GM18519 (cell line): ENCODE measurements around the gene C16orf95.

Source experiments
- ATAC-seq: cut with Tn5 transposase; IDR thresholded peaks from one replicate; pipeline ENCODE4 v1.9.1; 2021; ENCODE audit warnings: mild to moderate bottlenecking, moderate library complexity; ENCODE audit not compliant: unreplicated experiment, low FRiP score

The C16orf95 gene

DNA sequence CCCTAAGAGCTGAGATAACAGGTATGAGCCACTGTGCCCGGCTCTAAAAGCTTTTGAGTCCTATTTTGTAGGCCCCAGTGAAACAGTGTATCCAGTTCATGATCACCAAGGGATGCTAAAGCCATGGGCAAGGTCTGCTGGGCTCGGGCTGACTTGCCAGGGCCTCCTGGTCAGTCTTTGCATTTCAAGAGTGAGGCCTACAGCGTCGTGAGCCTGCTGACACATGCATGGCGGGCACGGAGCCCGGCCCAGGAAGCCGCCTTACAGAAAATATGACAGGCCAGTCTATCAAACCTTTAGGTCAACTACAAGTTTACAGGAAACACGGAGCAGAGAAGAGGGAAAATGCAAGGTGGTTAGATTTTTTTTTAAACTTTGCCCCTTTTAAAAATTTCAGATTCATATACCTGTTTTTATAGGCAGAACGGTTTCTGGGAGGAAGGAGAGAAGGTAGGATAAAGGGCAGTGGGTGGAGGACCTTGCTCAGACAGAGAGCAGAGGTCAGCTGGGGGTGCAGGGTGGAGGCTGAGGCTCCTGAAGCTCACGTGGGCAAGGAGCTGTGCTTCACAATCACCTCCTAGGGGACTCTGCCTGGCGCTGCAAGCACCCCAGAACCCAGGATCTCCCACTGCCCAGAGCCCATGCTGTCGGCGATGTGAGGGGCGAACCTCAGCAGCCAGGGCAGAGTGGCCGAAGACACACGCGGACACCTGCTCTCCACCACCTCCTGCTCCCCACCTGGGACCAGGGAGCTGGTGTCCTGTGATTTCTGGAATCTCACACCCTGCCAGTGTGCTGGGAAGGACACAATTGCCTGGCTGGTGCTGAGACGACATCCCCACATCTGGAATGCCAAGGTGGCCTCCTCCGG lies 21.3 kb downstream of the C16orf95 start:
- no peak for ATAC-seq

DNA sequence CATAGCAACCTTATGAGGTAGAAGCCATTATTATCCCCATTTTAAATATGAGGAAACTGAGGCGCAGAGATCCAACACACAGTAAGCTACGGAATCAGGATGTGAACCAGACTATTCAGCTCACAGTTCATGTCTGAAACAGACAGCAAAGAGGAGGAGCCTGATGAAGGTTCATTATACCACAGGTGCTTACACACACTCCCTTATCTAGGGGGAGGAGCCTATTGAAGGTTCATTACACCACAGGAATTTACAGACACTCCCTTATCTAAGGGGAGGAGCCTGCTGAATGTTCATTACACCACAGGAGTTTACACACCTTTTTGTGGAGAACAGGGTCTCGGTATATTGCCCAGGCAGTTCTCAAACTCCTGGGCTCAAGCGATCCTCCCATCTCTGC lies 21.9 kb downstream of the C16orf95 start:
- ATAC-seq: no peak

DNA sequence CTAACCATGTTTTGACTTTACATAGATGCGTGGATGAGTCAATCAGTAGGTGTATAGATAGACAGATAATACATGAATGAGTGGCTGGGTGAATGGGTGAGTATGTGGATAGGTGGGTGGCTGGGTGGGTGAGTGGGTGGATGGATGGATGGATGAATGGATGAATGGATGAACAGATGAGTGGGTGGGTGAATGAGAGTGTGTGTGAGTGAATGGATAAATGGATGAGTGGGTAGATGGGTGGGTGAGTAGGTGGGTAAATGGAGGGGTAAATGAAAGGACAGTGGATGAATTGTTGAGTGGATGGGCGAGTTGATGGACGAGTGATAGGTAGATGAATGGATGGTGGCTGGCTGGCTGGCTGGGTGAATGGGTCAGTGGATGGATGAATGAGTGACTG lies 23.2 kb downstream of the C16orf95 start:
- no peak for ATAC-seq

DNA sequence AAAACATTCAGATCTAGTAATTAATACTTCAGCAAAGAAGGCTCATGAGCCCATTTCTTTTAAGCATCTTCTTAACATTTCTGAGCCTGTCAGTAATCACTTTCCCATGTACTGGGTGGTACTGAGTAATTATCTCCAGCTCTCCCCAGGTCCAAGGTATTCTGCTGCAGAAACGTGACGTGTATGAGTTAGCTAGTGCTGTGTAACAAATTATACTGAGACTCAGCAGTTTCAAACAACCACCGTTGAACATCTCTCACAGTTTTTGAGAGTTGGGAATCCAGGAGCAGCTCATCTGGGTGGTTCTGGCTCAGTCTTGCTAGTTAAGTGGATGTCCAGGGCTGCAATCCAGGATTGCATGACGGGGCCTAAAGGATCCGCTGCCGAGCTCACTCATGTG lies 25.2 kb downstream of the C16orf95 start:
- no peak for ATAC-seq

DNA sequence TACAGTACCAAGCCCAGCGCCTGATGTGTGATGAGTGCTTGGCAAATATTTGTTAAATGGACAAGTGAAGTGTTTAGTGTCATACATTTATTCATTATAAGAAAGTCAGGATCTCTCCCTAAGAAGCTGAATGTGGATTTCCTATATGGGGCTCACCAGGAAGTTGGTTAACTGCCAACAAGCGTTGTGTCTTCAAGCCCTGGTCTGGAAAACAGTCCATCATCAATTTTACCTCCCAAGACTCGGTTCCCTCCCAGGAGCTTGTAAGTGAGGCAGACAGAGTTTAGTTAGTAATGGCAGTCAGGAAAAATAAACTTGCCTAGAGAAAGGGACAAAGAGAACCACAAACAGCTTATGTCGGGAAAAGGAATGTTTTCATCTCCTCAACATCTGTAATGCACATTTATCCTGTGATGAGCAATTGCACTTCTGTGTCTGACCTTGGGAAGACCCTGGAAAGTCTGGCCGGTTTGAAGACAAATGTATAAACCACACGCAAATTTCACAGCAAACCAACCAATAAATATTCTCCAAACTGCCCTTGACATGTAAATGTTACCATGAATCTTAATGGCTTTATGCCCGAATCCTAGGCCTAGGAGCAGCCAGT lies 28.3 kb downstream of the C16orf95 start:
- ATAC-seq: no peak

DNA sequence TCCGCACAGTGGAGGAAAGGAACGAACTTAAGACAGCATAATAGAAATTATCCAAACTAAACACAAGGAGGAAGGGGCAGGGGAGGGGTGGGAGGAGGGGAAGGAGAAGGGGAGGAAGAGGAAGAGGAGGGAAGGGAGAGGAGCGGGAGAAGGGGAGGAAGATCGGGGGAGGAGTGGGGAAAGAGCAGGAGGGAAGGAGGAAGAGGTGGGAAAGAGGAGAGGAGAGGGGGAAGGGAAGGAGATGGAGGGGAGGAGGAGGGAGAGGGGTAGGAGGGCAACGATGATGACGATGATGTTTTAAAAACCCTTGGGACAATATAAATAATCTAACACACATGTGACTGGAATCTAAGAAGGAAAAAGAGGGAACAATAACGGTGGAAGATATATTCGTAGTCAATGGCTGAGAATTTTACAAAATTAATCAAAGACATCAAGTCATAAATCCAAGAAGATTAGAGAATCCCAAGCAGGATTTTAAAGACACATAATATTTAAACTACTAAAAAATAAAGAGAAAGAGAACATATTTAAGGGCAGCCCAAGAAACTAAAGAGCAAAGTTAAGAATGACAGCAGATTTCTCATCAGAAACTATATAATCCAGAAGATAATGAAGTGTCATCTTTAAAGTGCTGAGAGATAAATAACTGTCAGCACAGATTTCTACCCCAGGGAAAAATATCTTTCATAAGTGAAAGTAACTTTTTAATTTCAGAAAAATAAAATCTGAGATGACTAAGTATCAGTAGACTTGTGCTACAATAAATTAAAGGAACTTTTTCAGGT lies 30.2 kb downstream of the C16orf95 start:
- ATAC-seq: no peak

DNA sequence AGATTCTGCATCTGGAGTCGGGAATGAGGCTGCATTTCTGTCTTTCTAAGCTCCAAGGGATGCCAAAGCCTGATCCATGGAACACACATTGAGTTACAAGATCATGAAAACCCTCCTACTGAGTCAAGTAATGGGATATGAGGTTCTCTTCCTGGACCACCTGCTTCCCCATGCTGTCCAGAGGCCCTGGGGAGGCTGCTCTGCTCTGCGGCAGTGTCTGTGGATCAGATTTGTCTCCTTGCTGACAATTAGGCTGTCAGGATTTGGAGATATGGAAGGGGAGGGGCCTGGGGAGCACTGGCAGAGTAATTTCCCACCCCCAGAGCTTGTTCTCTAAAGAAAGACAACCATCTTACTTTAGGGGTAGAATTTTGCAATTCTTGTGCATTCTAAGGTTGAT lies 33.0 kb downstream of the C16orf95 start:
- ATAC-seq: no peak

DNA sequence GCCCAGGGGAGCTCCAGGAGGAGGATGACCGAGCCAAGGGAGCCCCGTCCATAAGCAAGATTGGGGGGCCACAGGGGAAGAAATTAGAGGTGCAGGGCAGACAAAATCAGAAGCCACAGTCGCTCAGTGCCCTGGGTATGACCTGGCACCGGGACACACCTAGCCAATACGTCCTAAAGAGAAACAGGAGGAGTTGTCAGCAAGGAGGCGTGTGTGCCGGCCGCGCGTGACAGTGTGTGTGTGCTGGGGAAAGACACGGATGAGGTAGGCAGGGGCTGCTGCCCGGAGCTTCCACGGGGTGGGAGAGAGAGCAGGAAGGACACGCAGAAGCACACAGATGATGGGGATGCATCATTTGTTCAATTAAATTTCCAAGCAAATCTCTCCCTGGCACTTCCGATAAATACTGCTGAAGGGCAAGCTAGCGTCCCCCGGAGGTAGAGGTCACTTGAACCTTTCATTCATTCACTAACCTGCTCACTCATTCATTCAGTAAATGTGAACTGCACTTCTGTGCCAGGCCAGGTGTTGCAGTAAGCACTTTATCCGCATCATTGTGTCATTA lies 38.0 kb downstream of the C16orf95 start:
- ATAC-seq: no peak

DNA sequence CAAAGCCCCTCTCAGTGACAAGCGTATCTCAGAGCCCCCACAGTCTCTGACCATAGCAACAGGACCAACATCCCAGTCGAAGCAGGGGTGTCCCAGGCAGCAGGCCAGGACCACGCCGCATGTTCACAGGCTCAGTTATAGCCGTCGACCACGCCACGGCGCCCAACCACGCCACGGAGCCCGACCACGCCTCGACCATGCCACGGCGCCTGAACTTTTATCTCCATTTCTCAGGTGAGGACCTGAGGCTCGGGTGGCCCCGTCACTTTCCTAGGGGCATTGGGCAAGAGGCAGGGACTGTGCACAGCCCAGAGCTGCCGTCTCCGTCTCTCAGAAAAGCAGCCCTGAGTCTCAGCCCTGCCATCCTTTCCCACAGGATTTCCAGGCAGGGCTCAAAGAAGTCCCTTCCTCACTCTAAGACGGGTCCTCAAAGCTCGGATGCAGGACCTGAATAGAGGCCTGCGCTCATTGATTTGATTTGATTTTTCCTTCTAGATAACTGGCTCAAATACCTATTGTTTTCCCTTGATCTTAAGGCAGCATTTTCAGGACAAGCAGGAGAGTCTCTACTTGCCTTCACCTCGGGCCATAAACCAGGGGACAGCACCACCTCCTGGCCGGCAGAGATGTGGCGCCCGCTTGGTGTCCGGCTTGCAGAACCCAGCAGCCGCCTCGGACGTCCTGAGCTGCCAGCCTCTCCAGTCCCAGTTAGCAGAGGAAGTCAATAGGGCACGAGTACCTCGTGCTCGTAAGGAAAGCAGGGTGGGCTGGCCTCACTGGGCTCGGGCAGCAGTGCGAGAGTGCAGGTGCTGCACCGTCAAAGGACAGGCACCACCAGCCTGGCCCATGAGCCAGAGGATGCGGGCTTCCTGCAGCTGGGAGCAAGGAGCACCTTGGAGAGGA lies 38.8 kb downstream of the C16orf95 start:
- no peak for ATAC-seq

DNA sequence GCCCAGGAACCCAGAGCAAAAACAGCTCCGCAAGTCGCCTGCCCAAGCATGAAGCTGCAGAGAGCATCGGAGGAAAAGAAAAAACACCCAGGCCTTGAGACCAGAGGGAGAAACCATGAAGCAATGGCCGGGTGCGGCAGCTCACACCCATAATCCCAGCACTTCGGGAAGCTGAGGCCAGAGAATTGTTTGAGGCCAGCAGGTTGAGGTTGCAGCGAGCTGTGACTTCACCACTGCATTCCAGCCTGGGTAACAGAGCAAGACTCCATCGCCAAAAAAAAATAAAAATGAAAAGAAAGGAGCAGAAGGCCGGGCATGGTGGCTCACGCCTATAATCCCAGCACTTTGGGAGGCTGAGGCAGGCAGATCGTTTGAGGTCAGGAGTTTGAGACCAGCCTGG lies 40.3 kb downstream of the C16orf95 start:
- ATAC-seq: no peak

DNA sequence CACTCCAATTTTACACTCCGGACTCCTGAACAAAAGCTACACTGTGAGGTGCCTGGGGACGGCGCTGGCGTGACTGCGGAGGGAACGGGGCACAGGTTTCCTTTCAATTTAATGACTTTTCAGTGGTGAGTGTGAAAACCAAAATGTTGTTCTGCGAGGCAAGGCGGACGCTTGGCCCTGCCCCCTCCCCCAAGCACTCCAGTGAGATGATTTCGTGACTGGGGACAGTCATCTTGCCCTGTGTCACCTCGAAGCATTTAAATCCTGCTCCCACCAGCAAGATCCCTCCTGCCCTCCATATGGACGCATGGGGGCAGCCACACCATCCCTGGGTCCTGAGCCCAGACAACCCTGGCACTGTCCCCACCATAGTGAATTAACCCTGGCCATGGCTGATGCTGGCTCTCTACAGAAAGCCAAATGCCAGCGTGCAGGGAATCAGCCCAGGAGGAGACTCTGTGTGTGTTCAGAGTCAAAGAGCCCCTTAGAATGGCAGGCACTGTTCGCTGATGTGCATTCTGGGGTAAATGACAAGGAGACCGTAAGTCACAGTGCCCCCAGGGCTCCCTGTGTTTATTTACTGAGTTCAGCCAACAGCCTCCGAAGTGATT lies 41.0 kb downstream of the C16orf95 start:
- ATAC-seq: no peak

DNA sequence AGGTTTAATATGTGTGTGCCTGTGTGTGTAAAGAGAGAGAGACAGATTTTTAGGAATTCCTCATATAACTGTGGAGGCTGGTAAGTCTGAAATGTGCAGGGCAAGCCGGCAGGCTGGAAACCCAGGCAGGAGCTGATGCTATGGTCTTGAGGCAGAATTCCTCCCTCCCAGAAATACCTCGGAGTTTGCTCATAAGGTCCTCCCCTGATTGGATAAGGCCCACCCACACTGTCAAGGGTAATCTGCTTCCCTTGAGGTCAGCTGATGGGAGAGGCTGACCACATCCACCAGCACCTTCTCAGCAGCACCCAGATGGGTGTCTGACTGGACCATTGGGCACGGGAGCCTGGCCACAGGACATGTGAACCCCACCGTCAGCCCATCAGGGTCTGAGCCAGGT lies 42.4 kb downstream of the C16orf95 start:
- no peak for ATAC-seq

DNA sequence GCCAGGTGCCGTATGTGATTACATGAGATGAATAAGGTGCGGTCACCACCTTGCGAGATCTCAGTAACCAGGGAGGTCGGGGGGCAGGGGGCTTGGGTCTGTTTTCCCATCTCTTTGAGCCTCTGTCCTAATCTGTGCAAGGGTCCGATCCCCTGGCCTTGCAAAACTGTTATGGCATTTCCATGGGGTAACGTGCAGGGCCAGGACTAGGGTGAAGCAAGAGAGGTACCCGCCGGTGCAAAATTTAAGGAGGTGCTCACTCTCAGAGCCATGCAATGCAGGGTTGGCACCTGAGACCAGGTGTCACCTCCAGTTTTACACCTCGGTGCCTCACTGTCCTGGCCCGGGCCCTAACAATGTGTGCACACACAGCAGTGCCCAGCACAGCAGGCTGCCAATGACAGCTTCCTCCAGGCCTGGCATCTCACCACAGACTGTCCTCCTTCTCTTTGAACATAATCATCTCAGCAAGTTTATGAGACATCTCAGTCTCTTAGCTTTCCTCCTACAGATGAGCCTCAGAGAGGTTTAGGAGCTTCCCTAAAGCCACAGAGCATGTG lies 43.6 kb downstream of the C16orf95 start:
- ATAC-seq: no peak

DNA sequence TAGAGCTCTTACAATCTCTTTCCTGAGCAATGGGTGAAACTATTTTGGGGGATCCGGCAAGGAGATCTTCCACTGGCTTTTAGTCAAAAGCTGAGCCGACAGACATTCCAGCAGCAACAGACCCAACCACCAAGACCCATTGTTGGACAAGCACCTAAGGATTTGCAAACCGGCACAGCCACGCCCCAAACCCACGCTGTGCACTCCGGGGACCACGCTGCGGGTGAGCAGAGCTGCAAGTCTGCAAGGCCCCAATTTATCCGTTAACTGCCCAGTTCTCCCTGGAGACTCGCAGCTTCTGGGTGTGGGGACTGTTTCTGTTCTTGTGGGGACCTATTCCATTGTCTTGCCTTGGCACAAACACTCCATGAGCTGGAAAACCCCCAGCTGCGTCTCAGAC lies 45.9 kb downstream of the C16orf95 start:
- ATAC-seq: no peak

DNA sequence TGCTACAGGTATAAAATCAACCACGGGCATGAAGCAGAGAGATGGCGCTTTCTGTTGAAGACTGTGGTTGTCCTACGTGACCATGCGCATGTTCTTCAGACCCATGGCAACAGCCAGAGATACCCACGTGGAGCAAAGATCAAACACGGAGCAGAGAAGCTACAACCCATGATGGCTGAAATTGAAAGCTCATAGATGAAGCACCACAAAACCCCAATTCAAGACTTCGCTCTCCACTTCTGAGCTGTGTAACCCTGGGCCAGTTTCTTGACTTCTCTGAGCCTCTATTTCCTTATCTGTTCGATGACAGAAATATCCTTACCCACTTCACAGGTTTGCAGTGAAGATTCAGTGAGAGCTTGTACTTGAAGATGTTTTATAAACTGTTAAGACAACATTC lies 49.6 kb downstream of the C16orf95 start:
- no peak for ATAC-seq

DNA sequence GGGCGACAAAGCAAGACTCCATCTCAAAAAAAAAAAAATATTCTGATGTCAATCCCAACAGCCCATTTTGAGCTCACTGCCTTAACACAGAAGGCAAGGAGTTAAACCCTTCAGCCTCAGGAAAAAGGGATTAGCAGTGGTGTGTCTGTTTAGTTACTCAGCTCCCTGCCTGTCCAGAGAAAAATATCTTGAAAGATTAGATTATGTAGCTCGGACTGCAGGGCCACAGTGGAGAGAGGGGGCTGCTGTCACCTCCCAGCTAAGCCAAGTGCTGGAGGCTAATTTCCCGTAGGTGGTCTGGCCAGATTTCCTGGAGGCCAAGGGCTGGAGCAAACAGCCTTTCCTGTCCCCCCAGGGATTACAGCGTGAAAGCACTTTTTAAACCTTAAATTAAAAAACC lies 50.3 kb downstream of the C16orf95 start:
- ATAC-seq: no peak

DNA sequence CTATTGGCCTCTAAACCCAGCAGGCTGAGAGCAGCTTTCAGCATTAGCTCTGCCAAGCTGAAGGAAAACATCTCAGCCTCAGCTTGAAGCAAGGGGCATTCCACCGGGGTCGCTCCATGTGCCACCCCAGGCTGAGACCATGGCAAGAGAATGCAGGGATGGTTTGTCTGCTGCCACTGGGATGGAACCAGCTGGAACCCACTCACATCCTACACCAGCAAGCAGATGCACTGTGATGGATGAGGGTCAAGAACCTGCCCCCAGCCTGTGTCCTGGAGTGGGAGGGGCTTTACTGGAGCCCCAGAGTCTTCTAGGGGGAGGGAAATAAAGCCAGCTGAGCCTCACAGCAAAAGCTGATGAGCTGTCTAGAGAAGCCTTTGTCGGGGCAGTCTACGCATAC lies 51.9 kb downstream of the C16orf95 start:
- ATAC-seq: no peak

DNA sequence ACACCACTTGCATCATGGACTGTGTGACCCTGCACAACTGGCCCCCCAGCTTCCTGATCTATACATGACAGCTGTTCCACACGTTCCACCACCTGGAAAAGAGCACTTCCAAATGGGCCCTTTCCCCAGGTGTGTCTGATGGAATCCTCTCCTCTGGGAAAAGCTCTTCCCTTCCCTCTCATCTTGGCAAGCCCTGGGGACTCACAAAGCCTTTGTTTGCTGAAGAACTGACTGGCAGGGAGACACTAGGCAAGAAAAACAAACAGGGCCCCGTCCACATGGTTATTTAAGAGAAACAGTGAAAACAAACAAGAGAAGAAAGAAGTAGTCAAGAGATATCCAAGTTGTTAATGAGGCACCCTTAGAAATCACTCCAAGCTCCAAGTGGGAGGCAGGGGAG lies 52.6 kb downstream of the C16orf95 start:
- no peak for ATAC-seq

DNA sequence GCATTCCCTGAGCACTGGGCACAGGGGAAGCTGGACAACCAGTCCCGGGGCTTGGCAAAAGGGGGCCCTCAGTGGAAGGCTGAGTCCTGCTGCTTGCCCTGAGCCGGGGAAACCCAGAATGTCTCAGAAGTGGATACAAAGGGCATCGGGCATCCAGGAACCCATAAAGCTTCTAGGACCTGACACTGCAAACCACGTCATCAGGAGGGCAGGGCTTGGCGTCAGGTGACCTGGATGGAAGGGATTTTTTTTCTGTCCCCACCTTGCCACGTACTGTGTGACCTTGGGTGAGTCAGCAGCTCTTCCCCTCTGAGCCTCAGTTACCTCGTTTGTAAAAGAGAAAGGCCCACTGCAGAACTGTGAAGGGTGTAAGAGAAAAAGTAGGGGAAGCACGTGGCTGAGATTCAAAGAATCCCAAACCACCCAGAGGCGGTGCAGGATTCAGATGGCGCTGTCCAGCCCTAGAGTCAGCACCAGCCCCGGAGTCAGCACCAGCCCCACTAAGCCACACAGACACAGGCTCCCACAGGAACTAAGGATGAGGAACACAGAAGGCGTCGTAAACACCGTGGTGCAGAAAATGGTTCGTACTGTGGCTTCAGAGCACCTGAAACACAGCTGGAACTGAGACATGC lies 53.7 kb downstream of the C16orf95 start:
- no peak for ATAC-seq
